Upper lobe of right lung (tissue), 1 donor: Measurements from ENCODE around the gene PRDX3. TPM values are rescaled to one million over a fixed set of nuclear protein-coding genes. Genes with fewer than 3 reads are reported as not detected.
"Not testable (repeated sequence)": the region's sequence is repeated elsewhere in the genome, so short reads cannot be mapped to it uniquely, and the experiment has no call there.

ENCODE experiments used
- ATAC-seq: fragments of 200-7000 bp; cut with Tn5 transposase; one replicate; pipeline ENCODE4 v1.9.1; 2020; ENCODE audit warnings: mild to moderate bottlenecking, moderate library complexity
- DNase-seq: peaks from one replicate; pipeline ENCODE4 v3.0.0-alpha.2; 2020
- H3K27ac ChIP-seq: fragments of 200-600 bp; one replicate; pipeline ENCODE4 v1.8.0; 2022
- H3K27me3 ChIP-seq: fragments of 200-600 bp; one replicate; pipeline ENCODE4 v1.8.0; 2022; ENCODE audit warnings: mild to moderate bottlenecking
- H3K36me3 ChIP-seq: fragments of 200-600 bp; one replicate; pipeline ENCODE4 v1.8.0; 2022
- H3K4me1 ChIP-seq: fragments of 200-600 bp; one replicate; pipeline ENCODE4 v1.8.0; 2022
- H3K4me3 ChIP-seq: fragments of 200-600 bp; one replicate; pipeline ENCODE4 v1.8.0; 2022; ENCODE audit warnings: mild to moderate bottlenecking
- H3K9me3 ChIP-seq: fragments of 200-600 bp; one replicate; pipeline ENCODE4 v1.8.0; 2022
- CTCF ChIP-seq: fragments of 200-600 bp; IDR thresholded peaks from one replicate; pipeline ENCODE4 v1.8.0; 2022; ENCODE audit warnings: antibody characterized with exemption
- intact Hi-C: fragments of 100-400 bp; cut with DNase I; formaldehyde crosslinking; loops from one replicate; pipeline ENCODE4 v1.11.0; 2022
- total RNA-seq: library from RNA; stranded (reverse); fragmentation: NEBNext Ultra II Directional; extraction: Animal tissue kit (Norgen Biotek cat#: 25700); gene quantifications from one replicate; pipeline ENCODE4 v1.2.1, GENCODE V29; 2021
- donor health status: DM: no; HTN: yes; CAD: no; lungs with severe emphysema.

The PRDX3 gene
- total RNA-seq, 1 donor from 2014 or later: 76.7 TPM

GRCh38 chr10:119159332-119159731 lies 19.3 kb downstream of the PRDX3 start:
- Histone ChIP-seq H3K27me3 (no peaks in the 10 kb centered on the region), H3K4me1 (no peaks in the 10 kb centered on the region), H3K27ac (no peak overlapping the region), H3K9me3 (no peaks in the 10 kb centered on the region), H3K36me3 (peaks cover 56% of the 10 kb centered on the region), H3K4me3 (no peak overlapping the region)
- no peak for ATAC-seq
- no peak for TF ChIP-seq CTCF
- intact Hi-C loops: no loop called here
- DNase-seq: no peak

- no peaks in the 10 kb centered on the region for H3K9me3 ChIP-seq
- DNase-seq (no peak), ATAC-seq (no peak)
- H3K36me3 ChIP-seq: peaks cover 66% of the 10 kb centered on the region
- H3K4me1 ChIP-seq: no peaks in the 10 kb centered on the region
- no peak overlapping the region for H3K27ac ChIP-seq
- no peaks in the 10 kb centered on the region for H3K27me3 ChIP-seq
- H3K4me3 ChIP-seq: no peak overlapping the region
- intact Hi-C loops: no loop called here
- no peak for TF ChIP-seq CTCF
Observed at GRCh38 chr10:119153661-119154060, 25.0 kb downstream of the PRDX3 start.

- H3K4me1 ChIP-seq: no peaks in the 10 kb centered on the region
- H3K4me3 ChIP-seq: no peak overlapping the region
- no peaks in the 10 kb centered on the region for H3K9me3 ChIP-seq
- peaks cover 60% of the 10 kb centered on the region for H3K36me3 ChIP-seq
- DNase-seq (no peak), ATAC-seq (no peak)
- no peaks in the 10 kb centered on the region for H3K27me3 ChIP-seq
- intact Hi-C loops: no loop called here
- H3K27ac ChIP-seq: no peak overlapping the region
- no peak for TF ChIP-seq CTCF
Observed at GRCh38 chr10:119153041-119153440, 25.6 kb downstream of the PRDX3 start.

DNA sequence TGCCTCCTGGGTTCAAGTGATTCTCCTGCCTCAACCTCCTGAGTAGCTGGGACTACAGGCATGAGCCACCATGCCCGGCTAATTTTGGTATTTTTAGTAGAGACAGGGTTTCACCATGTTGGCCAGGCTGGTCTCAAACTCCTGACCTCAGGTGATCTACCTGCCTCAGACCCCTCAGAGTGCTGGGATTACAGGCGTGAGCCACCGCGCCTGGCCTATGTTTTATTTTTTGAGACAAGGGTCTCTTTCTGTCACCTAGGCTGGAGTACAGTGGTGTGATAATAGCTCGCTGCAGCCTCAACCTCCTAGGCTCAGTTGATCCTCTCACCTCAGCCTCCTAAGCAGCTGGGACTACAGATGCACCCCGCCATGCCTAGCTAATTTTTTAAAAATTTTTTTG lies 27.0 kb downstream of the PRDX3 start:
- H3K4me1 ChIP-seq, H3K4me3 ChIP-seq, intact Hi-C loops, H3K27ac ChIP-seq, H3K27me3 ChIP-seq, H3K9me3 ChIP-seq, ATAC-seq: not testable (repeated sequence)
- H3K36me3 ChIP-seq: peaks cover 55% of the 10 kb centered on the region
- peak; percentile 6 for DNase-seq

DNA sequence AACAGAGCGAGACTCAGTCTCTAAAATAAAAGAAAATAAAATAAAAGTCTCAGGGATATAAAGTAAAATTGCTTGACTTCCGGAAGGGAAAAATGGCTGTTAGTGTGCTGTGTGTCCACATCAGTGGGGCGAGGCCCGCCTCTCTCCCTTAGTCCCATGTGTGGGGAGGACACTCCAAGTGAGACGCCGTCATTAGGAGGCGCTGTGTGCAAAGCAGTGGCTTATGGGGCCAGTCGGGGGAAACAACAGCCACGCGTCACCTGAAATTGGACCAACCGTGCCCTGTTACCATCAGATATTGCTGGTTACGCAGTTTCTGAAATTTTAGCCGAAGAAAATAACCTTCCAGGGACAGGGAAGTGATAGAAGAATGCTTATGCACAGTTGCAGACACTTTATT lies 28.9 kb downstream of the PRDX3 start:
- intact Hi-C loops: no loop called here
- no peak for DNase-seq

GRCh38 chr10:119149157-119149556 lies 29.5 kb downstream of the PRDX3 start:
- H3K9me3 ChIP-seq: no peaks in the 10 kb centered on the region
- DNase-seq: no peak
- ATAC-seq: no peak
- no peak overlapping the region for H3K4me3 ChIP-seq
- no peaks in the 10 kb centered on the region for H3K4me1 ChIP-seq
- TF ChIP-seq CTCF: no peak
- H3K27ac ChIP-seq: no peak overlapping the region
- H3K27me3 ChIP-seq: no peaks in the 10 kb centered on the region
- H3K36me3 ChIP-seq: peaks cover 40% of the 10 kb centered on the region
- intact Hi-C loops: no loop called here

More for the DNA sequence above, 28.9 kb downstream of the PRDX3 start:
- no peak for ATAC-seq
- no peak for TF ChIP-seq CTCF
- H3K36me3 ChIP-seq: peaks cover 45% of the 10 kb centered on the region
- H3K4me1 ChIP-seq: no peaks in the 10 kb centered on the region
- H3K4me3 ChIP-seq: no peak overlapping the region
- H3K9me3 ChIP-seq: no peaks in the 10 kb centered on the region
- no peaks in the 10 kb centered on the region for H3K27me3 ChIP-seq
- no peak overlapping the region for H3K27ac ChIP-seq
